Thyroid gland (tissue), 4 donors: ENCODE measurements around the gene RABL6. TPM values are rescaled to one million over a fixed set of nuclear protein-coding genes. Genes with fewer than 3 reads are reported as not detected.

ENCODE experiments used
- DNase-seq, 2 donors: peaks; one replicate each; pipeline ENCODE4 v3.0.0-alpha.2; 2019
- H3K27ac ChIP-seq, 3 donors: fragments of 200-600 bp; sonication (generic); 1 replicate in 2 of 3; 2 replicates in 1 of 3; pipeline ENCODE4 v1.5.1; 2016 to 2019; ENCODE audit warnings: mild to moderate bottlenecking in 1 of 3, moderate library complexity in 1 of 3
- H3K27me3 ChIP-seq: fragments of 200-600 bp; sonication (generic); one replicate; pipeline ENCODE4 v1.5.1; 2019
- H3K36me3 ChIP-seq, 2 donors: fragments of 200-600 bp; sonication (generic); one replicate each; pipeline ENCODE4 v1.5.1; 2016 to 2019
- H3K4me1 ChIP-seq, 2 donors: fragments of 200-600 bp; sonication (generic); one replicate each; pipeline ENCODE4 v1.5.1; 2017 to 2019
- H3K4me3 ChIP-seq, 3 donors: fragments of 200-600 bp; sonication (generic); replicated peaks in 1 of 3; 1 replicate in 2 of 3; 2 replicates in 1 of 3; pipeline ENCODE4 v1.5.1; 2016; ENCODE audit warnings: mild to moderate bottlenecking in 1 of 3
- H3K9me3 ChIP-seq: fragments of 200-600 bp; sonication (generic); one replicate; pipeline ENCODE4 v1.5.1; 2017
- CTCF ChIP-seq, 6 experiments: fragments of 200-600 bp in 3 of 6; fragments of 450-650 bp in 3 of 6; sonication (generic) in 3 of 6; IDR thresholded peaks; one replicate each; pipeline ENCODE4 v1.5.1; 2016 to 2019; ENCODE audit warnings: antibody characterized with exemption in 6 of 6, mild to moderate bottlenecking in 2 of 6, inconsistent platforms in 1 of 6, moderate library complexity in 1 of 6
- POLR2A ChIP-seq, 2 donors: fragments of 450-650 bp; IDR thresholded peaks; one replicate each; pipeline ENCODE4 v1.6.1; 2017; ENCODE audit warnings: antibody characterized with exemption in 2 of 2, mild to moderate bottlenecking in 2 of 2, moderate library complexity in 1 of 2
- WGBS, 2 donors: methylation state at CpG; one replicate each; pipeline ENCODE4 v1.1.5; 2017; 5-methylcytosine and 5-hydroxymethylcytosine counted together
- intact Hi-C: fragments of 100-400 bp; cut with DNase I; formaldehyde crosslinking; loops from one replicate; pipeline ENCODE4 v1.15.1; 2023
- total RNA-seq, 4 donors: library from RNA; depleted of rRNA; stranded (reverse); fragments of >200 nt; gene quantifications; one replicate each; pipeline ENCODE4 v1.2.3, GENCODE V29; 2016

The RABL6 gene
- total RNA-seq, 4 donors from 2014 or later = 59.8 to 84.0 (median 62.2) TPM

GRCh38 chr9:136857581-136858412 lies 50.0 kb downstream of the RABL6 start:
- Histone ChIP-seq H3K9me3 (no peaks in the 10 kb centered on the region), H3K4me1 (peaks cover 8 to 18% of the 10 kb centered on the region in 2 donors), H3K36me3 (peaks cover 15 to 18% of the 10 kb centered on the region in 2 donors), H3K4me3 (no peak overlapping the region), H3K27me3 (no peaks in the 10 kb centered on the region), H3K27ac (no peak overlapping the region)
- intact Hi-C loops = no loop called here
- TF ChIP-seq CTCF (IDR thresholded peaks at IDR 0.05) (no peak), POLR2A (IDR thresholded peaks at IDR 0.05) (no peak)
- WGBS, 2 donors = 83% methylated on average over 2 of the region's 29 CpGs; no CpG with 5 or more reads in 1 of the 2 donors
- DNase-seq = no peak

- peak overlapping the region in 1 of 3 donors; percentile 61 for H3K27ac ChIP-seq
- peaks cover 21 to 24% of the 10 kb centered on the region in 2 donors for H3K36me3 ChIP-seq
- H3K9me3 ChIP-seq = no peaks in the 10 kb centered on the region
- TF ChIP-seq CTCF (IDR thresholded peaks at IDR 0.05) (no peak), POLR2A (IDR thresholded peaks at IDR 0.05) (no peak)
- intact Hi-C loops = no loop called here
- H3K4me1 ChIP-seq = peaks cover 8 to 18% of the 10 kb centered on the region in 2 donors
- no peaks in the 10 kb centered on the region for H3K27me3 ChIP-seq
- DNase-seq = no peak
- 82 to 97% methylated on average over 9 to 10 of the region's 15 CpGs for WGBS, 2 donors
- H3K4me3 ChIP-seq = no peak overlapping the region
Observed at GRCh38 chr9:136858452-136858843, 50.7 kb downstream of the RABL6 start.

- H3K27me3 ChIP-seq = no peaks in the 10 kb centered on the region
- TF ChIP-seq CTCF (IDR thresholded peaks at IDR 0.05) (no peak), POLR2A (IDR thresholded peaks at IDR 0.05) (no peak)
- H3K9me3 ChIP-seq = no peaks in the 10 kb centered on the region
- peak; percentile 86 to 87 for DNase-seq
- H3K4me3 ChIP-seq = no peak overlapping the region
- 29 to 60% methylated on average over 8 to 14 of the region's 20 CpGs for WGBS, 2 donors
- peaks cover 26 to 28% of the 10 kb centered on the region in 2 donors for H3K36me3 ChIP-seq
- peaks cover 8 to 18% of the 10 kb centered on the region in 2 donors for H3K4me1 ChIP-seq
- peak overlapping the region; percentile 24 to 61 (median 30) for H3K27ac ChIP-seq
- intact Hi-C loops = no loop called here
Observed at GRCh38 chr9:136858844-136859757, 51.4 kb downstream of the RABL6 start.

GRCh38 chr9:136860529-136860928 lies 52.8 kb downstream of the RABL6 start:
- Histone ChIP-seq H3K36me3 (peaks cover 26 to 28% of the 10 kb centered on the region in 2 donors), H3K4me3 (no peak overlapping the region), H3K27me3 (no peaks in the 10 kb centered on the region), H3K27ac (no peak overlapping the region), H3K4me1 (peaks cover 17 to 32% of the 10 kb centered on the region in 2 donors), H3K9me3 (no peaks in the 10 kb centered on the region)
- WGBS, 2 donors = 90 to 96% methylated on average over 8 to 9 of the region's 9 CpGs
- intact Hi-C loops = no loop called here
- TF ChIP-seq POLR2A (IDR thresholded peaks at IDR 0.05) (no peak), CTCF (IDR thresholded peaks at IDR 0.05) (no peak)
- DNase-seq = no peak
